Right ventricle myocardium inferior (tissue), 1 donor: ENCODE measurements around the gene TMEM238L. TPM values are rescaled to one million over a fixed set of nuclear protein-coding genes. Genes with fewer than 3 reads are reported as not detected.
"Not testable (repeated sequence)": the region's sequence is repeated elsewhere in the genome, so short reads cannot be mapped to it uniquely, and the experiment has no call there.

Source experiments
- ATAC-seq: fragments of 200-7000 bp; cut with Tn5 transposase; one replicate; pipeline ENCODE4 v1.9.1; 2020; ENCODE audit warnings: mild to moderate bottlenecking, moderate library complexity
- DNase-seq: peaks from one replicate; pipeline ENCODE4 v3.0.0; 2021; ENCODE audit errors: missing footprints
- intact Hi-C: fragments of 100-400 bp; cut with DNase I; formaldehyde crosslinking; loops from one replicate; pipeline ENCODE4 v1.11.0; 2022
- long read RNA-seq: library from polyadenylated mRNA; unstranded; transcript quantifications from one replicate; pipeline ENCODE4 v2.0.0, GENCODE V29; 2021
- total RNA-seq: library from RNA; stranded (reverse); fragmentation: NEBNext Ultra II Directional; extraction: Animal tissue kit (Norgen Biotek cat#: 25700); gene quantifications from one replicate; pipeline ENCODE4 v1.2.1, GENCODE V29; 2021
- donor health status: DM: no; HTN: yes; CAD: no; lungs with severe emphysema.

Gene TMEM238L, protein sequence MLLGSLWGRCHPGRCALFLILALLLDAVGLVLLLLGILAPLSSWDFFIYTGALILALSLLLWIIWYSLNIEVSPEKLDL
- total RNA-seq, result not detected
- long read RNA-seq, result 0 reads

DNA sequence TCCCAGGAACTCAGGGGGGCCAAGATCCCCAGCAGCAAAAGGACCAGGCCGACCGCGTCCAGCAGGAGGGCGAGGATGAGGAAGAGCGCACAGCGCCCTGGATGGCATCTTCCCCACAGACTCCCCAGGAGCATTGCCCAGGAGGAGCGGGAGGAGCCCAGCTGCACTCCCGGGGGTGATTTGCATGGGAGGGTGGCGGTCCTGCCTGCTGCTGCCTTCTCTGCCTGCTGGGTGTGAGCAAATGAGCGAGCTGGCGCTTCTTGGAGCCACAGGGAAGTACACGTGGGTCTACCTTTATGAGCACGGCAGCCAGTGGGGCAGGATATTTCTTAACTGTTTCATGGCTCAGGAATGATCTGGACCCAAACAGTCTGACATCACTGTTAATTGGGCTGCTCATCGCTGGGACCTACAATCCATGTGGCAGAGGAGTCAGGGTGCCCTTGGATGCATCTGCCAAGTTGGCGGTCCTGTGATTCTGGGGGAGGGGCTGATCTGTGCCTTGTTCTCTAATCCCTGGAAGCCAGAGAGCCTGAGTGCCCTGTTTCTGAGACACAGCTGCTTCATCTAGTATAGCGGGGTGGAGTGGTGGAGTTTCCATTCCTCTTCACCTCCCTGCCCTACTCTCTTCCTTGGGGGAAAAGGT is at the start of gene TMEM238L:
TSS of gene TMEM238L (minus strand) at position 270 of the 646 bp plus-strand sequence. CDS start at position 134, 136 bp downstream.
- intact Hi-C loops, result no loop called here
- DNase-seq (no peak), ATAC-seq (peak; percentile 68)

DNA sequence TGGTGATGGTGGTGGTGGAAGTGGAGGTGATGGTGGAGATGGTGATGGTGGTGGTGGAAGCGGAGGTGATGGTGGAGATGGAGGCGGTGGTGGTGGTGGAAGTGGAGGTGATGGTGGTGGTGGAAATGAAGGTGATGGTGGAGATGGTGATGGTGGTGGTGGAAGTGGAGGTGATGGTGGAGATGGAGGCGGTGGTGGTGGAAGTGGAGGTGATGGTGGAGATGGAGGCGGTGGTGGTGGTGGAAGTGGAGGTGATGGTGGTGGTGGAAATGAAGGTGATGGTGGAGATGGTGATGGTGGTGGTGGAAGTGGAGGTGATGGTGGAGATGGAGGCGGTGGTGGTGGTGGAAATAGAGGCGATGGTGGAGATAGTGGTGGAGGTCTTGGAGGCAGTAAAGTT is 42.7 kb upstream of the TMEM238L start:
- intact Hi-C loops, DNase-seq, ATAC-seq: not testable (repeated sequence)

DNA sequence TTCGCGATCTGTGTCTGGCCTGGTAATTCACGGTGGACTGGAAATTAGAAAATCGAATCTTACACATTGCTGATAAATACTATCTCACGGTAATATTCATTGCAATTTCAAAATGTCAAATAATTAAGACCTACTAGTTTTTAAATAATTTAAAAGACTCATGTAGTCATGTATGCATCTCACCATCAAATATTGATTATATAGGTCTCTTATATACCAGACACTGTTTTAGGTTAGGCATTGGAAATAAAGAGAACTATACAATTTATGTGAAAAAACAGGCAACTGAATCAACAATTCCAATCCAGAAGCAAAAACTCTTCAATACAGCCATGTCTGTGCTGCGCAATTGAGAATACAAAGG is 41.5 kb upstream of the TMEM238L start:
- DNase-seq (no peak), ATAC-seq (no peak)
- intact Hi-C loops, result loop anchor here (1.0 to 2.0 kb wide), 2 partner anchors 108 to 199 kb away; no protein-coding TSS in a partner anchor

DNA sequence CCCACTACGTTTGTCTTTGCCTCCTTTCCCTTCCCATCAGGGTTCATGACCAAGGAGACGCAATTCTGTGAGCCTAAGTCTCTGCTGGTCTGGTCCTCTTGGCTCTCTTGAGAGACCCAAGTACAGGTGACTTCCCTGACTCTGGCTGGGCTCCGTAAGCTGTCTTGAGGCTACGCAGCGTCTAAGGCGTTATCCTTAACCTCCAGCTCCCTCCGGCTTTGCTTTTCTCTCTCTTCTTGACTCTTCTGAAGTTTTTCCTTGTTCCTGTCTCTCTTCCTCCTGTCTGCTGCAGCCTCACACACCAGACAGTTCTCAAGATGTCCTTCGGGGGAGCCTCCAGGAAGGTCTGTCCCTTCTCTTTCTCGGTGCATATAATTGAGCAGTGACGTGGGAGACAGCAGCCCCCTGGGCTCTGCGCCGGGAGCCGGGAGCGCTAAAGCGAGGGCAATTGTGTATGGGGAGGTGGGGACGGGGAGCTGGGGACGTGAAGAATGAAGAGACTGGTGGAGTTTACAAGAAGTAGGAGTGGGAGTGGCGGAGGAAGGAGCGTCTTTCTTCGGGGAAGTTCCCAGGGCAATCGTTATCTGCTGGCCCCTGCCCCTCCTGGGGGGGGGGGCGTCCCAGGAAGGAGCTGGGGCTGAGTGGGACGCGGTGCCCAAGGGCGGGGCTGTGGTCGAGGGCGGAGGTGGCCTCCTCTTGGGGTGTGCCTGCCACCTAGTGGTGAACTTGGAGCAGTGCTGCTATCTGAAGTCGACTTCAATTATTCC is 40.9 kb upstream of the TMEM238L start:
- intact Hi-C loops, result loop anchor here (1.0 to 5.0 kb wide), 3 partner anchors 68 to 198 kb away; no protein-coding TSS in a partner anchor
- DNase-seq (peak; percentile 83), ATAC-seq (peak; percentile 94)

DNA sequence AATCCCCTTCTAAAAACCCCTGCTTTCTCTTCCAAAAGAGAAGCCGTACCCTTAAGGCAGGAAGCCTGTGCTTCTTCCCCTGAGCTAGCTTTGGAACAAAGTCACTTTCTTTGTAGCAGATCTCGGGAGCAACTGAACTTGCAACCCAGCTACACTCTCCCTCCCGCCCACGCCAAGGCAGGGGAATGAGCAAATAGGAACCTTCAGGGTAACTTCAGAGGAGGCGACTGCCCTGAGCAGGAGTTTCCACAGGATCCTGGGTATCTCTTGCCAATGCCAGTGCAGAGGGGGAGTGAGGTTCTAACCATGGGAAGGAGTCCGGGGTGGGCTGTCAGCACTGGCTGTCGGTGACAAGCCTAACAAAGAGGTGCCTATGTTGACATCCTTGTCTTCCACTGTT is 39.9 kb upstream of the TMEM238L start:
- ATAC-seq, result peak; percentile 9
- DNase-seq, result no peak
- intact Hi-C loops, result loop anchor here (2.0 to 5.0 kb wide), 2 partner anchors 67 to 197 kb away; no protein-coding TSS in a partner anchor

DNA sequence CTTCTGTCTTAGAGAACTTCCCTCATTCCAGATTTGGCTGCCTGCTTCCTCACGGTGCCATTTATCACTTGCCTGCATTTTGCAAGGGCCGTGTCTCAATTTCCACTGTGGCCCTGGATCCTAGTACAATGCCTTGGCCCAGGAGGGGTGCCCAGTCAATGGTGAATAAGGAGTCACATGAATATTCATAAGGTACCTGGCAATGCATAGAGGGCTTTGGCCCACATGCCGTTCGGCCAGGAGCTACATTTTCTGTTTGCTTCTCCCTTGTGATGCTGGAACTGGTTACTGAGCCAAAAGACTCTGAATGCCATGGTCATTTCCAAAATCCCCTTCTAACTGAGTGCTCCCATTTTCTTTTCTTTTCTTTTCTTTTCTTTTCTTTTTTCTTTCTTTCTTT is 38.8 kb upstream of the TMEM238L start:
- DNase-seq (no peak), ATAC-seq (no peak)
- intact Hi-C loops, result loop anchor here (5.0 kb wide), 1 partner anchor 65 kb away; no protein-coding TSS in a partner anchor

DNA sequence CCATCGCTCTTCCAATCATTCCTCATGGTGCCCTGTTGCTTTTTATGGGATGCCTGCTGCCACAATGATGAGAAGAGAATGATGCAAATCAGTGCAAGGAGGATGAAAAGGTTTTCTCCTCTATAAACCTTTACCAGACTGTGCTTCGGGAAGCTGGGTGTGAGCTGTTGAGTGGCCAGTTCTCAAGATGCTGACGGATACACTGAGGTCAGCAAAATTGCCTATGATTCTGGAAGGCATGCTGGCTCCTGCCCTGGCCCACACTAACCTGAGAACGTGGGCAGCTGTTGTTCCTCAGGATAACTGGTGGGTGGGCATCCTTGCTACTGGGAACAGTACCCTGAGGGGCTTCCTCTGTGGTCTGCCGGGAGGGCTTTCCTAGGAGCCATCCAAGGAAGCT is 34.8 kb upstream of the TMEM238L start:
- ATAC-seq (no peak), DNase-seq (no peak)
- intact Hi-C loops, result no loop called here

DNA sequence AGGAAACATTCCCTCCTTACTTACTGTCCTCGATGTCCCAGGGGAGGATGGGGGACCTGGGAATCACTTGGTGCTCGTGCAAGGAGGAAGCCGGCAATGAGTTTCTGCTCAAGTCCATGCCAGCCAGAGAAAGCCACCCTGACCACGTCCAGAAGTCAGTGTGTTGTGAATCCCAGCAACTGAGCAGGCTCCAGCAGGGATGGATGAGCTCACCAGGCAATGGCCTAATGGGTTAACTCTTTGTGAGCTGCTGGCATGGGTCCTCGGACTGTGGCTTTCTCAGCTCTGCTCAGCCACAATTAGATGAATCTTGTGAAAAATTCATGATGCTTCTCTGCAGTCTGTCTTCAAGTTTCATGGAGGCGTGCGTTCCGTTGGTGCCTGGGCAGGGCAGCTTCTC is 34.0 kb upstream of the TMEM238L start, which contains the start of gene PIRT:
TSS of gene PIRT (minus strand) at position 167 of the 400 bp plus-strand sequence. CDS start 12,442 bp downstream, outside the sequence.
- ATAC-seq (no peak), DNase-seq (no peak)
- intact Hi-C loops, result no loop called here

DNA sequence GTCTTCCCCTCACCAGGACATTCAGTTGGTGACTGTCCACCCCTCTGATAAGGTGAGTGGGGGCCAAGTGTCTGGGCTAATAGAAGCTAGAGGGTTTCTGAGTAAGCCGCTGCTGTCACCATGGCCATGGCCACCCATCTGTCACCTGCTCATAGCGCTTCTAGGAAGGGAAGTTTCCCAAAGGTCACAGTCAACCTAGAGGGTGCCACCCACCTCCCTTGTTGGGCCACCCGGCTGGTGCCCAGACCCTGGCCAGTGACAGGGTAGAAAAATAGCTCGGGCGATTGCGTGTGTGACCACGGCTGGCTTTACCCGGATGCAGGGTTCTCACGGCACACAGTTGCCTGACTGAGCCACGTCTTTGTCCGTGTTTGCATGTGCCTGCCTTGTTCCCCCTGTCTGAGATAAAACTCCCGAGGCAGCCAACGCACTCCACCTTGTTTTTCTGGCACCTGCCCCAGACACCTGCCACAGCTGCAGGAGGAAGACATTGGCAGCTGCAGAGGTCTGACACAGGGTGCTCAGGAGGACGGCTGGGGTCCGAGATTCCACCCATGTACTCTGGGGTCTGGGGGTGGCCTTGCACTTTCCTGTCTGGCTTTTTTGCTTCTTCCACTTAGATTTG is 33.2 kb upstream of the TMEM238L start:
- intact Hi-C loops, result no loop called here
- ATAC-seq (no peak), DNase-seq (no peak)

DNA sequence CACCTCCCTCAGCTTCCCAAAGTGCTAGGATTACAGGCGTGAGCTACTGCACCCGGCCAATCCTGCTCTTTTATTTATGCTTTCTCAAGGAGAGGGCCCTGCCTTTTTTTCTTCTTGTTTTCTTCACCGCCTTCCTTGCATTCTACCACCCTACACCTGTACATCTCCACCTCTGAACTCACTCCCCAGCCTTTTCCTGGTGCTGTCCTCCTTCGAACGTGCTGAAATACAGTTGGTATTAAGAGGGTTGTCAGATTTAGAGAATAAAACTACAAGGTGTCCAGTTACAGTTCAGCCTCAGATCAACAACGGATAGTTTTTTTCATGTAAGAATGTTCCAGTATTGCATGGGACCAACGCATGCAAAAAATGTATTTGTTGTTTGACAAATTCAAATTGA is 32.2 kb upstream of the TMEM238L start:
- intact Hi-C loops, result no loop called here

DNA sequence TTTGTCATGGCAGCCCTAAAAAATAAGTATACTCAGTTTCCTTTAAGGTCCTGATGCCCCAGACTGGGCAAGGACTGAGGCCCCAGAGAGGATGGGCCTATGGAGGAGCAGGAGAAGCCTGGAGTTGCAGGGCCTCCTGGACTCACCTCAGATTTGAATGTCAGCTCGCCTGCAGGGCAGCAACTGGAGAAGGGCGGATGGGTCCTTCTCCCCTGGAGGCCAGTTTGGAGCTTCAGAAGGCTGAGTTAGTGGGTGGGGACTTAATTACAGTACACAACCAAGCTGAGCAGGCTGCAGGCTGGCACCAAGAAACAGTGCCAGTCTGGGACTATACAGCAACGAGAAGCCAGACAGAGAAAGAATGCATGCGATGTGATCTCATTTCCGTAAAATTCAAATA is 27.8 kb upstream of the TMEM238L start:
- ATAC-seq, result no peak
- no peak for DNase-seq
- intact Hi-C loops, result no loop called here

More for the DNA sequence above, 32.2 kb upstream of the TMEM238L start:
- ATAC-seq (no peak), DNase-seq (no peak)

DNA sequence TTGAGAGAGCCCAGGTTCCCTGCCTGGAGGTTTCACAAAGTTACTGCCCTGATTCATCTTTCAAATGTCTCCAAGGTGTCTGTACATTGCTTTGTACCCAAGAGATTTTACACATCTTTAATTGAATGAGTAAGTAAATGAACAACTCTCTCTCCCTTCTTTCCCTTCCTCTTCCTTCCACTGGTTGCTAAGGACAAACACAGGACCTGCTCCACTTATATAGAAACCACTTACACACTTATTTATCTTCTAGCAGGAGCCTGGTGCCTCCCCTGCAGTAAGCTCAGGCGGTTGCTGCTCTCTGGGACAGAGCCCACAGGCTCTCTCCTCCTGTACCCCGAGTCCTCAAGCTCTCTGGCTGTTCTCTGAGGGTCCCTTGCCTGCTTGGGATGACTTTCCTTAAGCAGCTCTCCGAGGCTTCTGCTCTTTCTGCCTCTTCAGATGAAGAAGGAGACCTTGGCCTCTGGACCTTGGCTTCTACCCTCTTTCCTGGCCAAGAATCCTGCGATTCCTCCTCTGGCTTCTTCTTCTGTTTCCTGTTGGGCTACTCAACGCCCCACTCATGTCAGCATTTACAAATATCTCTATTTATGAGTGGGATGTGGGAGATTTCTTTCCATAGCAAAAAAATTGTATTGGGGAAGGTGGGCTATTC is 24.1 kb upstream of the TMEM238L start:
- ATAC-seq (no peak), DNase-seq (no peak)
- intact Hi-C loops, result no loop called here

DNA sequence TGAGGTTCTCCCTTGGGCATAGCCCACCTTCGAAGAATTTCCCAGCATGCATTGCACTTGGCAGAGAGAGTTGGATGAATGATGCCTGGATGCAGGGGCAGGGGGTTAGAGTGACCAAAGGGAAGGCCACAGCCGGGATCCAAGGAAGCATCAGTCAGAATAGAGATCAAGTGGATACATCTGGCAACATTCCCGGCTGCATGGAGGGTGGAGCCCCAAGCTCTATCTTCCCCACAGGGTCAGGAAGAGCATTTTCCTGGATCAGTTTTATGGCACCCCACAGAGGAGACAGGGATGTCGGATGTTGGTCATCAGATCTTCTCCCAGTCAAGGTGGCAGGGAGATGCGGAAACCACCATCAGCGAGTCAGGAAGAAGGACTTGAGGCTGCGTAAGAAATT is 21.0 kb upstream of the TMEM238L start:
- ATAC-seq (no peak), DNase-seq (no peak)
- intact Hi-C loops, result no loop called here

DNA sequence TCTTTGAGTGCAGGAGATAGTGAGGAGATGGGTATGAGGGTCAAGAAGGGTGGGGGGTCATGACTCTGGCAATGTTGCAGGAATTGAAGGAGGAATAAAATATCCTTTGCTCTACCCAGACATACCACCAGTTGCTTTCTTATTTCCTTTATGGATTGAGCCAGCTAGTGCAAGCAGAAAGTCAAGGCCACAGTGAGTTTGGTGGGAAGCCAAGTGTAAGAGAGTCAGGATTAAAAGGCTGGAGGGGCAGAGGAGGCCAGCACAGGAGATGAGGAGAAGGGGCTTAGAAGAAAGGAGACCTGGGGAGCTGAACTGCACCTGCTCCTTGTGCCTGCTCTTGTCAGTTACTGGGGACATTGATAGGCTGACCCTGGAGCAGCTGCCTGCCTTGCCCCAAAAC is 17.9 kb upstream of the TMEM238L start:
- no peak for ATAC-seq
- intact Hi-C loops, result no loop called here
- no peak for DNase-seq

DNA sequence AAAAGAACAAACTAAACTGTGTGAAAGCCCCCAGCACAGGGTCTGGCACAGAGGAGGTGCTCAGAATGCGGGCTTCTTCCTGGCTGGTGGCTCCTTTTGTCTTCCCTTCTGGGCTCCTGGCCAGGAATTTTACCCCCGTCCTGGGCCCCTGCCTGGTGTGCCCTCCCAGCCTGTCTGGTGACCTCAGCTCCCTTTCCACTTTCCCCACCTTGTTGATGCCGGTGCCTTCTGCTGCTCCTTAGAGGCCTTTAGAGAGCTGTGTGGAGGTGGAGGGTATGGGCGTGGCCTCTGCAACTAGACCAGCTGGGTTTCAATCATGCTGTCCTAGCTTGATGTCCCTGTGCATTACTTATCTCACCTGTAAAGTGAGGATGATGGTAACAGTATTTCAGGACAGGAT is 17.2 kb upstream of the TMEM238L start:
- ATAC-seq, result no peak
- intact Hi-C loops, result no loop called here
- no peak for DNase-seq

DNA sequence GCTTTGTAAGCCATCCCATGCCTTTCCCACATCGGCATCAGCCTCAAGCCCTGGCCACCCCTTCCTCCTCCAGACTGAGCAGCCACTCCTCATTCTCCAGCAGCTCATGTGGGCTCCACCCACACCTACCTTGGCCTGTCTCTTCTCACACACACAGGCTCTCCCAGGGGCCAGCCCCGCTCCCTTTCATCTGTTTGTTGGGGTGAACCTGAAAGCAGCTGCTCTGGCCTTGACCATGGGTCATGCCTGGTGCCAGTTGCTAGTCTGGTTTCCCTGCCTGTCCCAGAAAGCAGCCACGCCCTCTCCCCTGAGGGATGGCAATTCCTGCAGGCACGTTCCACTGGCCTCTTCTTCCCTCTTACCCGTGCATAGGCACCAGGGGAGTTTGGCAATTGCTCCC is 11.4 kb upstream of the TMEM238L start:
- intact Hi-C loops, result no loop called here
- DNase-seq (no peak), ATAC-seq (no peak)

DNA sequence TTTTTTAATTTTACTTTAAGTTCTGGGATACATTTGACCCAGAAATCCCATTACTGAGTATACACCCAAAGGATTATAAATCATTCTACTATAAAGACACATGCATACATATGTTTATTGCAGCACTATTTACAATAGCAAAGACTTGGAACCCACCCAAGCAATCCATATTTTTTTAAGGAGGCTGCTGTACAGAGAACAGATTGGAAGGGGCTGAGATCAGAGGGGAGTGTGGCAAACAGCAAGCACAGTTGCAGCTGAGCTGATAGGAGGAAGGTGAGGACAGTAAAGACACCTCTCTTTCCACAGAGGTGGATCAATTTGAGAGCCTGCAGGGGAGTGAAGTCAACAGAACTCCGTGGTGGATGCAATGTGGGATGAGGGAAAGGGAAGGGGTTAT is 10.2 kb upstream of the TMEM238L start:
- no peak for ATAC-seq
- intact Hi-C loops, result no loop called here
- no peak for DNase-seq

DNA sequence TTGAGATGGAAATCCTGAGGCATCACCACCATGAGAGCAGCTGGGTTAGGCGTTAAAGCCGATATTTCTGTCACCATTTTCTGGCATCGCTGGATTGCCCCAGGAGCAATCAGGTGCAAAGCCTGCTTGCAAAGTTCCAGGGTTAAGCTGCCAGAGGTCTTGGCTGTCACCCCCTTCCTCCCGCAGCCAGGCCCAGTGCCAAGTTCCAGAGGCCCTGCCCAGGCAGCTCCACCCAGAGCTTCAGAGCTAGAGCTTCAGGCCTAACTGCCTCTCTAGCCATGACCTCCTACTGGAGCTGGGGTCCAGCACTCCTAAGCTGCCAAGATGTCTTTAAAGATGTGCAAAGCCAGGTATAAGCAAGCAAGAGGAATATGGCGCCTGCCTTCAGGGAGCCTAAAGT is 8.8 kb upstream of the TMEM238L start:
- ATAC-seq (peak; percentile 80), DNase-seq (peak; percentile 72)
- intact Hi-C loops, result no loop called here

DNA sequence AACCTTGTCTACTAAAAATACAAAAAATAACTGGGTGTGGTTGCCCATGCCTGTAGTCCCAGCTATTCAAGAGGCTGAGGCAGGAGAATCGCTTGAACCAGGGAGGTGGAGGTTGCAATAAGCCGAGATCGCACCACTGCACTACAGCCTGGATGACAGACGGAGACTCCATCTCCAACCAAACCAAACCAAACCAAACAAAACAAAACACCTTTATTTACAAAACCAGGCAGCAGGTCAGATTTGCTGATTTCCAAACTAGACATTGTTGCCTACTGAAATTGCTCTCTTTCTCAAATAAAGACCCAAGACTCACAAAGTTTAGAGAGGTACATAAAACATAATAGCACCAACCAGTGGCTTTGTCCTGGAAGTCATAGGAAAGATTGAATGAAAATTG is 5.7 kb upstream of the TMEM238L start:
- intact Hi-C loops, result no loop called here
- DNase-seq (no peak), ATAC-seq (no peak)
